ENCODE results near the gene ACAP1. TPM values are rescaled to one million over a fixed set of nuclear protein-coding genes. Genes with fewer than 3 reads are reported as not detected.
A peak's percentile ranks its signal among the peaks of the same experiment; 100 is the strongest.

Gene ACAP1
- total RNA-seq, 1 experiment from 2014 or later = 58.6 TPM

GRCh38 chr17:7306911-7307685 lies 29.2 kb upstream of the ACAP1 start, which contains the start of gene EIF5A (continued):
- TF ChIP-seq ZBTB43 (CRISPR knock-in tag; IDR thresholded peaks at IDR 0.05) (no peak), USF1 (CRISPR knock-in tag; IDR thresholded peaks at IDR 0.05) (peak; percentile 30; the same call in 1 of the 2 replicates), NFE2L1 (CRISPR knock-in tag; IDR thresholded peaks at IDR 0.05) (no peak), ZNF121 (CRISPR knock-in tag; IDR thresholded peaks at IDR 0.05) (no peak), SP1 (CRISPR knock-in tag; conservative IDR thresholded peaks at IDR 0.05) (peak; percentile 45), FOXP1 (CRISPR knock-in tag; IDR thresholded peaks at IDR 0.05; ENCODE audit: borderline replicate concordance) (no peak), ERG (CRISPR knock-in tag; IDR thresholded peaks at IDR 0.05) (no peak), NR2C2 (CRISPR knock-in tag; IDR thresholded peaks at IDR 0.05) (no peak), FOXP4 (CRISPR knock-in tag; IDR thresholded peaks at IDR 0.05) (no peak), RELA (CRISPR knock-in tag; IDR thresholded peaks at IDR 0.05; ENCODE audit: borderline replicate concordance) (no peak)

- peaks cover 36% of the 10 kb centered on the region for H3K36me3 Mint-ChIP-seq
- peak overlapping the region; percentile 99 for H3K27ac Mint-ChIP-seq
- peaks cover 26% of the 10 kb centered on the region for H3K4me1 Mint-ChIP-seq
- DNase-seq (ENCODE audit: low spot score) (peak; percentile 50), ATAC-seq (no peak; the same call in 1 of the 2 replicates)
- H3K27me3 Mint-ChIP-seq (ENCODE audit: low read depth) = peaks cover 14% of the 10 kb centered on the region
- H3K9me3 Mint-ChIP-seq = peaks cover 4% of the 10 kb centered on the region
- H3K4me3 Mint-ChIP-seq = peak overlapping the region; percentile 89
- ChIA-PET POLR2A (interaction anchor here (1.0 kb wide), 1 partner anchor 22 kb away, joined by 7 read pairs; the partner anchor contains the start of gene NEURL4), CTCF (interaction anchor here (0.9 to 1.4 kb wide), 3 partner anchors 22 to 57 kb away, joined by 3 to 4 read pairs (median 4); partner anchors contain the start of genes CTDNEP1 and NEURL4)
- TF ChIP-seq ATF1 (CRISPR knock-in tag; IDR thresholded peaks at IDR 0.05) (no peak; the same call in 1 of the 2 replicates), RELA (CRISPR knock-in tag; IDR thresholded peaks at IDR 0.05; ENCODE audit: borderline replicate concordance) (0 out of 2 replicates have a peak, but pooled peaks have one; percentile 53), MAX (CRISPR knock-in tag; IDR thresholded peaks at IDR 0.05) (peak; percentile 94), ZBTB21 (CRISPR knock-in tag; IDR thresholded peaks at IDR 0.05; ENCODE audit: borderline replicate concordance) (no peak), ZSCAN18 (CRISPR knock-in tag; IDR thresholded peaks at IDR 0.05) (no peak), PRRX2 (CRISPR knock-in tag; IDR thresholded peaks at IDR 0.05) (no peak), MLX (CRISPR knock-in tag; IDR thresholded peaks at IDR 0.05) (peak; percentile 13; the same call in 1 of the 2 replicates), ZNF232 (CRISPR knock-in tag; IDR thresholded peaks at IDR 0.05) (no peak), ZNF671 (CRISPR knock-in tag; IDR thresholded peaks at IDR 0.05) (no peak), TCF7 (CRISPR knock-in tag; IDR thresholded peaks at IDR 0.05; ENCODE audit: low read depth) (no peak; the same call in 1 of the 2 replicates), PRDM15 (CRISPR knock-in tag; IDR thresholded peaks at IDR 0.05) (no peak; the same call in 1 of the 2 replicates)
Measured at GRCh38 chr17:7307686-7308624, 28.4 kb upstream of the ACAP1 start.
